ENCODE data around the gene KRTAP29-1.
"Not testable (repeated sequence)": the region's sequence is repeated elsewhere in the genome, so short reads cannot be mapped to it uniquely, and the experiment has no call there.

Gene KRTAP29-1

DNA sequence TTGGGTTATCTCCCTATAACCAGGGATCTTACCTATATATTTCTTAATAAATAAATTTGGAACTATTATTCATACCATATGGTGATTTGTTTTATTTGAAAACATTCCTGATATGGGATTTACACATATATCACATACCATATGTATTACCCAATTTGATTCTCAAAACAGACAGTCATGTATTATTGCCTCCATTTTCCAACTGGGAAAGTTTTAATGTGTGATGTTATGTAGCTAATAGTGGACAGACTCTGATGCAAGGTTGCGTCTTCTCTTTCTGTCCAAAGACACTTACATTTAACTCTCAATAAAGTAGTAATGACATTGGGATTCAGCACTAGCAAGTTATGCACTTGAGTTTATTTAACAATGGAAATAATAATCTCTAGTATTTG is 46.4 kb downstream of the KRTAP29-1 start:
- FAIRE-seq (peak; percentile 36), DNase-seq (ENCODE audit: insufficient read length, low spot score) (no peak)
- TF ChIP-seq POLR2A (IDR thresholded peaks at IDR 0.05; ENCODE audit: low read depth, low read length) = no peak

DNA sequence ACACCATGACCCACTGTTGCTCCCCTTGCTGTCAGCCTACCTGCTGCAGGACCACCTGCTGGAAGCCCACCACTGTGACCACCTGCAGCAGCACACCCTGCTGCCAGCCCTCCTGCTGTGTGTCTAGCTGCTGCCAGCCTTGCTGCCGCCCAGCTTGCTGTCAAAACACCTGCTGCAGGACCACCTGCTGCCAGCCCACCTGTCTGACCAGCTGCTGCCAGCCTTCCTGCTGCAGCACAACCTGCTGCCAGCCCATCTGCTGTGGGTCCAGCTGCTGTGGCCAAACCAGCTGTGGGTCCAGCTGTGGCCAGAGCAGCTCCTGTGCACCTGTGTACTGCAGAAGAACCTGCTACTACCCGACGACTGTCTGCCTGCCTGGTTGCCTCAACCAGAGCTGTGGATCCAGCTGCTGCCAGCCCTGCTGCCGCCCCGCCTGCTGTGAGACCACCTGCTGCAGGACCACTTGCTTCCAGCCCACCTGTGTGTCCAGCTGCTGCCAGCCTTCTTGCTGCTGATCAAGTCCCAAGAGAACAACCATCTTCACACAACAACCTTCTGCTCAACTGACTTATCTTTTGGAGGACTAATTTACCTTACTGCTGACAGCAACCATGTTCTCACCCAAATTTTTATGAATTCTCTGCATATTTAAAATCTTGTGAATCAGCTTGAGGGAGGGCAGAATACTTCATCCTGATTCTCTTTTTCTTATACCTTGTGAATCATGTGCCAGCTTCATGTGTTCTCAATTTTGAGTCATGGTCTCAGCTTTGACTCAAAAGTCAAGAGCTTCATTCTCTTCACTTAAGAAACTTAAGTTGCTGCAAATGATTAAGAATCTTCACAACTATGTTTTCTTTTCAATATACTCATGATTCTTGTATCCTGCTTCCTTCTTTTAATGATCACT is 47.0 kb downstream of the KRTAP29-1 start, which contains the start of gene KRTAP9-9:
Gene KRTAP9-9 (plus strand): TSS at position 4 of the 910 bp plus-strand sequence.
- not testable (repeated sequence) for FAIRE-seq; DNase-seq (ENCODE audit: insufficient read length, low spot score)

DNA sequence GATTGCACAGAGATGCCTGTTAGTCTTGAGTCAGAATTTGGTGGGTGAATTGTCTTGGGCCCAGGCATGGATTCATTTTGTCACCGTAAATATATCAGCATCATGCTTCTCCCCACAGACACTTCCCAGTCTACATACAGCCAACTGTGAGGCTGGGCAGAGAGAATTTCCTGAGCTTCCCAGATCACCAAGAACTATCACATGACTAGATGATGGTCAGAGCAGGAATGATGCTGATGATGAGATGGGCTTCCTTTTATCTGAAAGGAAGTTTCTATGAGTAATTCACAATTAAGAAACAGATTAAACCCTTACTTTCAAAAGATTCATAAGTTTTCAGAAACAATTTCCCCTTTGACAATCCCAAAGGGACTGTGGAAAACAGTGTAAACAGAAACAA is 47.8 kb downstream of the KRTAP29-1 start:
- no peak for TF ChIP-seq POLR2A (IDR thresholded peaks at IDR 0.05; ENCODE audit: low read depth, low read length)
- no peak for FAIRE-seq
- no peak for DNase-seq (ENCODE audit: insufficient read length, low spot score)
